ENCODE measurements around the gene ALOXE3. TPM values are rescaled to one million over a fixed set of nuclear protein-coding genes. Genes with fewer than 3 reads are reported as not detected.

The ALOXE3 gene
- total RNA-seq, 2 experiments from 2014 or later = 0.09 TPM; not detected in 1

DNA sequence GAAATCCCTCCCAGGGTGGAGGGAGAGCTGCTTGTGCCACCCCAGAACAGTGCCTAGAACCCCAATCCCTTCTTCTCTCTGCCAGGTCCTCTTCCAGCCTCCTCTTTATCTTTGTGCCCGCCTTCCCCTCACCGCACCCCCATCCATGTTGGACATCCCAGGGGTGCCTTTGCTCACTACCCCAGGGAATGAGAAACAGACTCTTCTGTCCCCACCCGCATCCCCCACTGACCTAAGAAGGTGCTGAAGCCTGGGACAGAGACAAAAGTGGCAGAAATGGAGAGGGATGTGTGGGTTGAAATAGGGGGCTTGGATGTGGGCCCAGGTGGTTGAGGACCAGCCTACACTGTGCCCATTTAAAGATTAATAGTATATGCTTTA lies 62.5 kb downstream of the ALOXE3 start:
- Mint-ChIP-seq H3K36me3 (ENCODE audit: low read depth) (no peaks in the 10 kb centered on the region), H3K4me1 (ENCODE audit: low read depth) (peaks cover 15% of the 10 kb centered on the region), H3K27me3 (peaks cover 25% of the 10 kb centered on the region), H3K4me3 (no peak overlapping the region), H3K9me3 (no peaks in the 10 kb centered on the region), H3K27ac (no peak overlapping the region)
- intact Hi-C loops (cut with micrococcal nuclease) = loop anchor here (5.0 kb wide), 3 partner anchors 39 to 144 kb away; no protein-coding TSS in a partner anchor
- ATAC-seq (no peak), DNase-seq (no peak)
- TF ChIP-seq, protein P1, sequence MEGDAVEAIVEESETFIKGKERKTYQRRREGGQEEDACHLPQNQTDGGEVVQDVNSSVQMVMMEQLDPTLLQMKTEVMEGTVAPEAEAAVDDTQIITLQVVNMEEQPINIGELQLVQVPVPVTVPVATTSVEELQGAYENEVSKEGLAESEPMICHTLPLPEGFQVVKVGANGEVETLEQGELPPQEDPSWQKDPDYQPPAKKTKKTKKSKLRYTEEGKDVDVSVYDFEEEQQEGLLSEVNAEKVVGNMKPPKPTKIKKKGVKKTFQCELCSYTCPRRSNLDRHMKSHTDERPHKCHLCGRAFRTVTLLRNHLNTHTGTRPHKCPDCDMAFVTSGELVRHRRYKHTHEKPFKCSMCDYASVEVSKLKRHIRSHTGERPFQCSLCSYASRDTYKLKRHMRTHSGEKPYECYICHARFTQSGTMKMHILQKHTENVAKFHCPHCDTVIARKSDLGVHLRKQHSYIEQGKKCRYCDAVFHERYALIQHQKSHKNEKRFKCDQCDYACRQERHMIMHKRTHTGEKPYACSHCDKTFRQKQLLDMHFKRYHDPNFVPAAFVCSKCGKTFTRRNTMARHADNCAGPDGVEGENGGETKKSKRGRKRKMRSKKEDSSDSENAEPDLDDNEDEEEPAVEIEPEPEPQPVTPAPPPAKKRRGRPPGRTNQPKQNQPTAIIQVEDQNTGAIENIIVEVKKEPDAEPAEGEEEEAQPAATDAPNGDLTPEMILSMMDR (IDR thresholded peaks at IDR 0.05) = no peak
- POLR2A ChIA-PET = interaction anchor here (1.1 to 1.9 kb wide), 2 partner anchors 14 to 117 kb away, joined by 3 to 4 read pairs; no protein-coding TSS in a partner anchor
- CTCF ChIA-PET = interaction anchor here (0.9 to 12.6 kb wide), 17 partner anchors 14 to 311 kb away, joined by 3 to 360 read pairs (median 12); partner anchors contain the start of genes ALOXE3, CNTROB and SLC25A35

DNA sequence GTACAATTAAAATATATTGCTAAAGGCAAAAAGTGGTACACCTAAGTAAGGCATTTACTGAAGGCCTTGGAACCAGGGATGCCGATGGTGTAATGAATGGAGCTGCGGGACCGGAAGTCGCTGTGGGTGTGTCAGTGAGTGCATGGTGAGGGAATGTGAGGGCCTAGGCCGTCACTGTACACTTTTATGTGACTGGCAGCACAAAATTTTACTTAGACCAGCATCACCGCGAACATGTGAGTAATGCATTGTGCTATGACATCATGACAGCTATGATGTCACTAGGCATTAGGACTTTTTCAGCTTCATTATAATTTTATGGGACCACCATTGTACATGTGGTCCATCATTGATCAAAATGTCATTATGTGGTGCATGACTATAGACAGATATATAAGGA lies 64.7 kb downstream of the ALOXE3 start:
- intact Hi-C loops (cut with micrococcal nuclease) = no loop called here
- no peak overlapping the region for H3K4me3 Mint-ChIP-seq
- no peaks in the 10 kb centered on the region for H3K9me3 Mint-ChIP-seq
- H3K27me3 Mint-ChIP-seq = peaks cover 9% of the 10 kb centered on the region
- POLR2A ChIA-PET = interaction anchor here (0.5 kb wide), 1 partner anchor 64 kb away, joined by 3 read pairs; no protein-coding TSS in a partner anchor
- no peak overlapping the region for H3K27ac Mint-ChIP-seq
- H3K36me3 Mint-ChIP-seq (ENCODE audit: low read depth) = no peaks in the 10 kb centered on the region
- peaks cover 13% of the 10 kb centered on the region for H3K4me1 Mint-ChIP-seq (ENCODE audit: low read depth)
- TF ChIP-seq, protein P1 (IDR thresholded peaks at IDR 0.05) = no peak
- no peak for DNase-seq
- ATAC-seq = no peak
- CTCF ChIA-PET = interaction anchor here (0.8 to 10.3 kb wide), 2 partner anchors 37 to 40 kb away, joined by 3 to 84 read pairs; no protein-coding TSS in a partner anchor

DNA sequence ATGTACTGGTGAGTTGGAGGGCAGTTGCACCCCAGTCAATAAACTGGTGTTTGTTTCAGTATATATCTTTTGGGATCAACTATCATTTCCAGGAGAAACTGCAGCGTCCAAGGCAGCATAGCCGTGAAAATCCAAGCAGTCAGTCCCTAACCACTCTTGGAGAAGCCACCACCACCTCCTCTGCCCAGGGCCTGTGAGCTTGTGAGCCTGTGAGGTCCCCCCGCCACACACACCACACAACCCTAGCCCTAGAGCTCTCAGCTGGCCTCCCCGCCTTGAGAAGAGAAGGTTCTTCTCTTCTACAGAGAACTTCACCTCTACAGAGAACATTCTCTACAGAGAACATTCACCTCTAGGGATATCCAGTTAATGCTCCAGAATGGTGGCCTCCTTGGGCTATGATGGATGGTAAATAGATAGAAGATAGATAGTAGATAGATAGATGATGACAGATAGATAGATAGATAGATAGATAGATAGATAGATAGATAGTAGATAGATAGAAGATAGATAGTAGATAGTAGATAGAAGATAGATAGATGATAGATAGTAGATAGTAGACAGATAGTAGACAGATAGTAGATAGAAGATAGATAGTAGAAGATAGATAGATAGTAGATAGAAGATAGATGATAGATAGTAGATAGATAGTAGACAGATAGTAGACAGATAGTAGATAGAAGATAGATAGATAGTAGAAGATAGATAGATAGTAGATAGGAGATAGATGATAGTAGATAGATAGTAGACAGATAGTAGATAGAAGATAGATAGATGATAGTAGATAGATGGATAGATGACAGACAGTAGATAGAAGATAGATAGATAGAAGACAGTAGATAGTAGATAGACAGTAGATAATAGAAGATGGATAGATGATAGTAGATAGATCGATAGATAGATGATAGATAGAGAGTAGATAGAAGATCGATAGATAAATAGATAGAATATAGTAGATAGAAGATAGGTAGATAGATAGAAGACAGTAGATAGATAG lies 65.8 kb downstream of the ALOXE3 start:
- H3K27ac Mint-ChIP-seq = no peak overlapping the region
- no peaks in the 10 kb centered on the region for H3K9me3 Mint-ChIP-seq
- no peak for DNase-seq
- peaks cover 6% of the 10 kb centered on the region for H3K27me3 Mint-ChIP-seq
- H3K4me1 Mint-ChIP-seq (ENCODE audit: low read depth) = peaks cover 12% of the 10 kb centered on the region
- no peak overlapping the region for H3K4me3 Mint-ChIP-seq
- ChIA-PET POLR2A (interaction anchor here (0.7 kb wide), 1 partner anchor 88 kb away, joined by 3 read pairs; no protein-coding TSS in a partner anchor), CTCF (interaction anchor here (1.0 to 1.9 kb wide), 4 partner anchors 8 to 62 kb away, joined by 3 to 5 read pairs (median 4); no protein-coding TSS in a partner anchor)
- intact Hi-C loops (cut with micrococcal nuclease) = no loop called here
- H3K36me3 Mint-ChIP-seq (ENCODE audit: low read depth) = no peaks in the 10 kb centered on the region
- no peak for ATAC-seq
- TF ChIP-seq, protein P1 (IDR thresholded peaks at IDR 0.05) = no peak

DNA sequence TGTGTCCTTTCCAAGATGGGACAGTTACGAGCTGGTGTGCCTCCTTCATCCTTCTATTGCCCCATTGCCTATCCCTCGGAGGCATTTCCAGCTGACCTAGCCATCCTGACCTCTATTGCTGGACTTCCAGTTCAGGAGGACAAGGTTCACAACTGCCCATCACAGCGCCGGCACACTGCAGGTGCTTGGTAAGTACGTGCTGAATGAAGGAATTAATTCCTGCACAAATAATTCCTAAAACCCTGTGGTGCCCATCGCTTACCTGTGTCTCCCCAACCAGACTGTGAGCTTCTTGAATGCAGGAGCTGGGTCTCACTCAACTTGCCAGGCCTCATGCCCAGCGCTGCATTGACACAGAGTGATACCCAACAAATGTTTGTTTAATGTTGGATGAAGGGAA lies 66.5 kb downstream of the ALOXE3 start:
- intact Hi-C loops (cut with micrococcal nuclease) = no loop called here
- ATAC-seq = no peak
- TF ChIP-seq, protein P1 (IDR thresholded peaks at IDR 0.05) = no peak
- Mint-ChIP-seq H3K4me3 (no peak overlapping the region), H3K9me3 (no peaks in the 10 kb centered on the region), H3K36me3 (ENCODE audit: low read depth) (no peaks in the 10 kb centered on the region), H3K27me3 (peaks cover under 1% of the 10 kb centered on the region), H3K4me1 (ENCODE audit: low read depth) (peaks cover 9% of the 10 kb centered on the region), H3K27ac (no peak overlapping the region)
- CTCF ChIA-PET = interaction anchor here (1.0 to 1.9 kb wide), 4 partner anchors 9 to 61 kb away, joined by 3 to 5 read pairs (median 4); no protein-coding TSS in a partner anchor
- POLR2A ChIA-PET = interaction anchor here (0.6 to 0.7 kb wide), 2 partner anchors 87 to 410 kb away, joined by 3 read pairs; no protein-coding TSS in a partner anchor
- DNase-seq = no peak
